Measurements from ENCODE around the gene KLC1.
A peak's percentile ranks its signal among the peaks of the same experiment; 100 is the strongest.
"Not testable (repeated sequence)": the region's sequence is repeated elsewhere in the genome, so short reads cannot be mapped to it uniquely, and the experiment has no call there.

Gene KLC1

GRCh38 chr14:103625356-103626095 lies 3.5 kb upstream of the KLC1 start:
- DNase-seq (ENCODE audit: low read depth) = no peak

GRCh38 chr14:103626146-103626850 lies 2.7 kb upstream of the KLC1 start:
- no peak for DNase-seq (ENCODE audit: low read depth)

GRCh38 chr14:103627073-103628025 lies 1.7 kb upstream of the KLC1 start:
- DNase-seq (ENCODE audit: low read depth) = no peak

GRCh38 chr14:103628221-103628683 lies 759 bp upstream of the KLC1 start:
- DNase-seq (ENCODE audit: low read depth) = no peak

GRCh38 chr14:103629503-103630121 lies 601 bp downstream of the KLC1 start:
- peak; percentile 10 for DNase-seq (ENCODE audit: low read depth)

GRCh38 chr14:103630364-103631108 lies 1.5 kb downstream of the KLC1 start:
- no peak for DNase-seq (ENCODE audit: low read depth)

- DNase-seq (ENCODE audit: low read depth) = no peak
Observed at GRCh38 chr14:103633391-103633790, 4.4 kb downstream of the KLC1 start.

- no peak for DNase-seq (ENCODE audit: low read depth)
Observed at GRCh38 chr14:103634156-103634555, 5.1 kb downstream of the KLC1 start.

GRCh38 chr14:103638594-103638993 lies 9.6 kb downstream of the KLC1 start:
- no peak for DNase-seq (ENCODE audit: low read depth)

- no peak for DNase-seq (ENCODE audit: low read depth)
Observed at GRCh38 chr14:103641161-103641560, 12.2 kb downstream of the KLC1 start.

- DNase-seq (ENCODE audit: low read depth) = no peak
Observed at GRCh38 chr14:103646189-103646588, 17.2 kb downstream of the KLC1 start.

GRCh38 chr14:103649001-103649400 lies 20.0 kb downstream of the KLC1 start:
- no peak for DNase-seq (ENCODE audit: low read depth)

GRCh38 chr14:103650213-103650612 lies 21.2 kb downstream of the KLC1 start:
- DNase-seq (ENCODE audit: low read depth) = no peak

GRCh38 chr14:103651585-103651984 lies 22.6 kb downstream of the KLC1 start:
- DNase-seq (ENCODE audit: low read depth) = no peak

GRCh38 chr14:103652806-103653205 lies 23.8 kb downstream of the KLC1 start:
- DNase-seq (ENCODE audit: low read depth) = no peak

GRCh38 chr14:103653336-103653735 lies 24.3 kb downstream of the KLC1 start:
- not testable (repeated sequence) for DNase-seq (ENCODE audit: low read depth)

GRCh38 chr14:103653805-103654204 lies 24.8 kb downstream of the KLC1 start:
- no peak for DNase-seq (ENCODE audit: low read depth)

GRCh38 chr14:103654619-103655018 lies 25.6 kb downstream of the KLC1 start:
- DNase-seq (ENCODE audit: low read depth) = no peak

- DNase-seq (ENCODE audit: low read depth) = no peak
Observed at GRCh38 chr14:103656031-103656755, 27.2 kb downstream of the KLC1 start.

GRCh38 chr14:103656756-103657133 lies 27.7 kb downstream of the KLC1 start:
- no peak for DNase-seq (ENCODE audit: low read depth)

- DNase-seq (ENCODE audit: low read depth) = no peak
Observed at GRCh38 chr14:103657471-103657870, 28.5 kb downstream of the KLC1 start.

Data from stimulated activated CD8-positive, alpha-beta memory T cell treated with anti-CD3 and anti-CD28 coated beads, Interleukin-12 subunit alpha, Interleukin-12 subunit beta, amount 100 ng/mL, for 1 hour (primary cell).